NCI-H2227 treated with DMSO at 0.1 percent for 48 hours (cell line): Measurements from ENCODE around the gene PCBP3.
"Not testable (repeated sequence)": the region's sequence is repeated elsewhere in the genome, so short reads cannot be mapped to it uniquely, and the experiment has no call there.

Source experiments
- DNase-seq: peaks from one replicate; lab custom pipeline; 2025; lab: John Stamatoyannopoulos, UW

The PCBP3 gene

DNA sequence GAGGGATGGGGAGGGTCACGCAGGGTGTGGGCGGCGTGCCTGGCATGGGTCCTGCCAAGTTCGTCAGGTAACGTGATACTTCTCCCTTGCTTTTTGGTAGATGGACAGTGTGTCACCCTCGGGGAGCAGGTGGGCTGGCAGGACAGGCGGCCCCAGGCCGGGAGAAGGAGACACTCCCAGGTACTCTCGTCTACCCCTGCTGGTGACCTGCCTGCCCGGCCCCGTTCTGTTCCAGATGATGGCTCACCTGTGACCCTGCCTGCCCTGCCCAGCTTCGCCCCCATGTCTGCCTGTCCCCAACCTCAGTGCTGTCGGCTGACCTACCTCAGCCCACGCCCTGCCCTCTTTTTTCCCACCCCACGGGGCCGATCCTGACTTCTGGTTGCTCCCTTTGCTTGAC lies 144.7 kb downstream of the PCBP3 start:
- DNase-seq, result no peak

DNA sequence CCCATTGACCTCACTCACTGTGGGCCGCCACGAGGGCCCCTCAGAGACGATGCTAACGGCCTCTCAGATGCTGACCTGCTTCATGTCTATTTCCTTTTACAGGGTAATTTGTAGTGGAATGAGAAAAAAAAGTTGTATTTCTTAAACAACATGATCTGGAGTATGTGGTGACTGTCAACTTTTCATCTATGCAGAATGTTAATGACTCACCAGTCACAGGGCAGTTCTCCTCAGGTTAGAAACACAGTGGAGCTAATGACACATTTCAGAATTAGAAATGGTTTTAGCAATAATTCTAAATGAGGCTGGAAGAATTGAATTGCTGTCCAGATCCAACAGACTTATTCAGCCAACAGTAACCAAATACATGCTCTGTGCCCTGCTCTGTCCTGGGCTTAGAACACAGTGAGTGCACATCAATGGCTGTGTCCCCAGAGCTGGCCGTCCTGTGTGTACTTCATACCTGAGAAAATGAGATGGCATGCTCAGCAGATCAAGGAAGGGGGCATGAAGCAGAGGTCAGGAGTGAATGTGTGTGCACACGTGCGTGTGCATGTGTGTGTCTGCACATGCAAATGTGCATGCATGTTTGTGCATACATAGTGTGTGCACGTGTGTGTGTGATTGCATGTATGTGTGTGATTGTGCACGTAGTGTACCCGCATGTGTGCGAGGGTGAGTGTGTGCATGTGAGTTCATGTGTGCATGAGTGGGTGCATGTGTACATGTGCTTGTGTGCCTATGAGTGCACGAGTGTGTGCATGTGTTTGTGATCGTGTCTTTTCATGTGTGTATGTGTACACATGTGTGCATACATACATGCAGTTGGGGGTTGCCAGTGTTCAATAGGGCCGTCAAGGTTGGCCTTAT lies 145.3 kb downstream of the PCBP3 start:
- no peak for DNase-seq

DNA sequence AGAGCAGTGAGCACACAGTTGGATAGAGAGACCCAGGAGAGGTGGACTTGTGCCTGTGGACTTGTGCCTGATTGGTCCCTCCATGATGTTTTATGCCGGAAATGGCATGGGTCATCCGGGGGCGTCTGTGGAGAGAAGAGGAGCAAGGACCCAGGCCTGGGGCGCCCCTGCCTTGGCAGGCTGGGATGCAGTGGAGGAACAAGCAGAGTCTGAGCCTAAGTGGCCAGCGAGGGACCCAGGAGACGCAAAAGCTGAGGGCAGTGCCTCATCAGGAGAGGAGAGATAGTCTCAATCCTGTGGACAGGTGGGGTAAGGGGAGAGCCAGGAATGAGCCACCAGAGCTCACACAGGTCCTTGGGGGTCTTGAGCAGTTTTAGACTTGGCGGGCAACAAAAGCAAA lies 146.9 kb downstream of the PCBP3 start:
- no peak for DNase-seq

DNA sequence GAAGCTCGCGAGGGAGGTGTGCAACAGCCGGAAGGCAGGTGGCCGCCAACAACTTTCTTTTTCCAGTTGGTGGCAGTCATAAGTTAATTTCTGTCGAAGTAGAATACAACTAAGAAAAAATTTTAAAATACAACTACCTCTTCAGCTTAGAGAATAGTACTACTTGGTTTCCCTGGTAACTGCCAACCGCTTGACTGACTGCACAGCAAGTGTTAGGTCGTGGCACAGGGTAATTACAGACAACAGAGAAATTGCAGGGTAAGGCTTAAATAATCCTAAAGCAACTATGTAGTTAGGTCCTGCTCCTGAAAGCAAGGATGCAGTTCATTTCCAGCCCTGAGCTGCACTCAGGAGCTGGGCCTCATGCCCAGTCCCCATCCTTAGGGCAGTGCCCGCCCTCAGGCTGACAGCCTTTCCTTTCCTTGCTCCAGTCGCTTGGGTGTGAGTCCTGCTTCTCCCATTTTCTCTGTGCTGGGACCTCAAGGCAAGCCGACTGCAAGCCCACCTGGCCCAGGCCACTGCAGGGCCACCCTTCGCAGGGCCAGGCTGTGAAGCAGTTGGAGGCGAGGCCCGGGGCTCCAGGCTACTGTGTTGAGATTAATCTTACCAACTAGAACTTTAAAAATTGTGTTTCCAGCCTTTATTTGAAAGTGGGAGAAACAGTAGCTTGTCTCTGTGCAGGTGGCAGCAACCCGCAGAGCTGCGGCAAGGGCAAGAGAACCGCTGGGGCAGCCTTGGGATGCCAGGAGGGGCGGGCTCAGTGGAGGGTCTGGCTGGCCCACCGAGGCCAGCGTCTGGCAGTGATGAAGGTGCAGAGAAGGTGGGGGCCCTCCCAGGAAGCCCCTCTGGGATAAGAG lies 148.3 kb downstream of the PCBP3 start:
- peak; percentile 95 for DNase-seq

DNA sequence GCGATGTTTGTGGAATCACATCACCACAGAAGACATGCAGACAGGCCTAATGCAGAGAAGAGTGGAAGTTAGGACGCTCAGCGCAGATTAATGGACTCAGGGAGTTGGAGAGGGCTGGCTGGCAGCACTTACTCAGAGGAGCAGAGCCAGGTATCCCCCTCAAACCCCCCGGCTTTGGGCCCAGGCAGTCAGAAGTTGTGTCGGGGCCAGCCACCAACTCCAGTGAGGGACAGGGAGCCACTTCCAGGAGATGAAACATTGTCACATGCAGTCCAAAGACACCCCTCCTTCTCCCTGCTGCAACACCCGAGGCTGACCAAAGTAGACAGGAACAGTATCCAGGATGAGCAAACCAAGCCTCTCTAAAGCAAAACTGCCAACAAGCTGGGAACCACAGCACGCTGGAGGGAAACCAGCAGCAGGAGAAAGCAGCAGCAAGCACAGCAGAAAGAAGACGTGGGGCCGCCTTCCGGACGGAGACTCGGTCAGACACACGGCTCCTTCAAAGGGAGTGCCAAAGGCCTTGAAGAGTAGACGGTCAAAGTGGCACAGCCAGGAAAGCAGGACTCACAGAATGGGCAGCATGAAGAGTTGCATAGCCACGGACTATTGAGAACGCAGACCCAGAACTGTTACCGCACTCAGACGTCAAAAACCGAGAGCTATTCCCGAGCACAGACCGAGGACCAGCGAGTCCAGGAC lies 149.3 kb downstream of the PCBP3 start:
- no peak for DNase-seq

DNA sequence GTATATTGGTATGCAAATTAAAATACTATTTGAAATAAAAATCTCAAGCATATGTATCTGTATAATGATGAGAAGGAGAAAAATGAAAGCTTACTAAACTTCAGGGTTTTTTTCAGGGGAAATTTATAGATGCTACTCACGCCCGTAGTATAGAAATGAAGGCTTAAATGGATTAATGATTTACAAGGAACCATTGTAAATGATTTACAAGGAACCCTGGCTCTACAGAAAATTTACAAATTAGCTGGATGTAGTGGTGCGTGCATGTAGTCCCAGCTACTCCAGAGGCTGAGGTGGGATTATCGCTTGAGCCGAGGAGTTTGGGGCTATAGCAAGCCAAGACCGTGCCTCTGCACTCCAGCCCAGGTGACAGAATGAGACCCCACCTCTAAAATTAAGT lies 150.5 kb downstream of the PCBP3 start:
- DNase-seq, result no peak

DNA sequence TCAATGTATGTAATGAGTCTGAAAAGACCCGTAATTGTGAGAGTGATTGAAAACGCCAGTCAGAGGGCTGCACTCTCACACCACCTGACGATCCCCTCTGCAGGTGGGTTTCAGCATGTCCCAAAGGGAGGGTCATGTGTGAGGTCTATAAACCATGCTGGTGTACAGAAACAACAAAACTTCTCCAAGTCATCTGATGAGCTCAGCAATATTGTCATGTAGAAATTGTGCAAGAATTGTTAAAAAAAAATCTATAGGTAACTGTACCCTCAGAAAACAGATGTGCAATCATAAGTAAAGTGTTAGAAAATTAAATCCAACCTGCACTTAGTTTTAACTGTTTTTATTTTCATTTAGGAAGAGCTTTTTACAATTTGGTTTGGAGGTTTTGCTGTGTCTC lies 152.5 kb downstream of the PCBP3 start:
- DNase-seq, result no peak

DNA sequence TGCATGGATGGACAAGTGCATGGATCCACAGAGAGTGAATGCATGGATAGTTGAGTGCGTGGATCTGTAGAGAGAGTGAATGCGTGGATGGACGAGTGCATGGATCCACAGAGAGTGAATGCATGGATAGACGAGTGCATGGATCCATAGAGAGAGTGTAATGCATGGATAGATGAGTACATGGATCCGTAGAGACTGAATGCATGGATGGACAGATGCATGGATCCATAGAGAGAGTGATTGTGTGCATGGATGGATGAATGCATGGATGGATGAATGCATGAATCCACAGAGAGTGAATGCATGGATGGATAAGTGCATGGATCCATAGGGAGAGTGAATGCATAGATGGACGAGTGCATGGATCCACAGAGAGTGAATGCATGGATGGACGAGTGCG lies 153.8 kb downstream of the PCBP3 start:
- DNase-seq, result no peak

DNA sequence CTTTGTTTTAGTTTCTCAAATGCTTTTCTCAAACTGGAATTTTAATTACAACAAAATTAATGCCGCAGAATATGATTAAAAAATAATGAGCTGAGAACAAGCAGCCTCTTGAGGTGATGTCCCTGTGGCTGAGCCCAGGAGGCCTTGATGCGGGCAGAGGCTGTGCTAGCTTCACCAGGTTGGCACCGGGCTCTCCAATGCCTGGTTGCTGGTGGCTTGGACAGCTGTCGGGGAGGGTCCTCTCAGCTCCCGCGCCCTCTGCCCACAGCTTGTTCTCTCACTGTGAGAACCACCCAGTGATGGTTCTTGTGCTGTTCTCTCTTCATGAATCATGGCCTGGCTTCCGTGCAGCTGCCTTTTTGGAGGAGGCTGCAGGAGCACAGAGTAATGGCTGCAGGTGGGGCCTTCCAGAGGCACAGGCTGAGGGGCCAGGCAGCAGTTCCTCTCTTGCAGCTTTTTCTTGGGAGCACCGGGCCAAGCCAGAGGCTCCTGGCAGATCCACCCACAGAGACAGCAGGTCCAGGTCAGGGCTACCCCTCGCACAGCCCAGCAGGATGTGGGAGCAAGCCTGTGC lies 156.3 kb downstream of the PCBP3 start:
- DNase-seq, result no peak

DNA sequence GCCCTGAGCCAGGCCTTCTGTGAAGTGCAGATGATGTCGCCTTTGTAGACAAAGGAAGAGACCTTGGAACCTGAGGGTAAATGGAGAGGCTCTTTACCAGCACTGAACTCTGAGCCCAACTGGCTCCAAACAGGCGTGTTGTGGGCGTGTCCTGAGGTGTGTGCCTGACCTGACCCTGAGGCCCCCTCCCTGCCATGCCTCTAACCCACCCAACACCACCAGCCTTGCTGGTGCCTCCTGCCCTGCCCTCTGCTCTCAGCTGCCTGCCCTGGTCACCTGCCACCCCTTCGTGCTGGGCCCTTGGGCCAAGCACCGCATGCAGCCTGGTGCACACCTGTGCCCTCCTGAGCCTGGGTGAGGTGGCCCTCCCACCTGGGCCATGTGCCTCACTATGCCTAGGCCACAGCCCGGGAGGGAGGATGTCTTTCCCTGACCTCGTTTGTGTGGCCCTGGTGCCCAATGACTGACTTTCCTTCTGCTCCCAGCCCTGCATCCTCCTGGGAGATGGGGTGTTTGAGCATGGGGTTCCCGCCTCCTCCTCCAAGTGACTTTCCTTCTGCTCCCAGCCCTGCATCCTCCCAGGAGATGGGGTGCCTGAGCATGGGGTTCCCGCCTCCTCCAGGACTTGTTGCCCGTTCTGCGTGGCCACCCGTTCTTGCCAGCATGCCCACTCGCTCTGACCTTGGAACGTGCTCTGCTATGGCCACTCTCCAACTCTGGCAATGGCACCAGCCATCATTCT lies 157.0 kb downstream of the PCBP3 start:
- DNase-seq, result no peak

DNA sequence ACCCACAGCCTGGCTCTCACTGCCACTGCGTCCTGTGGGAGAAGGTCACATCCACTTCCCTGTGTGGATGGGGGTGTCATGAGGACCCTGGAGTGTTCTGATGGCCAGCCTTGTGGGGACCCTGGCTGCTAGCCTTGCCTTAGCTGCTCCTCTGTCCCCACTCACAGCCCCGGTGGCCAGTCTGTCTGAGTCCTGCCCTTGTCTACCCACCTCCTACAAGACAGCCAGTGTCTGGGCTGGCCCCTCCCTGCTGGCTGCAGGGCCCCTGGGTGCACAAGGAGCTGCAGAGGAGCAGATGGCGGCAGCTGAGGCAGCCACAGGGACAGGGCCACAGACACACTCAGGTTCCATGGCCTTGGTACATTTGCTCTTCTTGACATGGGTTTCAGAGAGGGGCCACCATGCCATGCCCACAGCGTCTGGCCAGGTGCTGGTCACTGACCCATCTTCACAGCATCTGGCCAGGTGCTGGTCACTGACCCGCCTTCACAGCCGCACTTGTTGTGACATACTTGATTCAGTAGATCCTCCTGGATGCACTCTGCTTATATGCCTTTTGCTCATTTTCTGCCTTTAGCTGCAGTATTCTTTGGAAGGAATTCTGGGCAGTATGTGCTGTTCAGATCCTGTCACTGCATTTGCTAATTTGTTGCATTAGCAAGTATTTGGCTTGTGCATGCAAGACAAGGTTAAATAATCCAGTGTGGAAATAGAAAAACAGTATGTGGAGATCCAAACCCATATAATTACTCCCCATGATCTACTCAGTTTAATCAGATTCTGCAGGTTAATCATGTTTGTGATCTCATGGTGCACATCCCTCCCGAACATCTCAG lies 157.8 kb downstream of the PCBP3 start:
- DNase-seq, result no peak

DNA sequence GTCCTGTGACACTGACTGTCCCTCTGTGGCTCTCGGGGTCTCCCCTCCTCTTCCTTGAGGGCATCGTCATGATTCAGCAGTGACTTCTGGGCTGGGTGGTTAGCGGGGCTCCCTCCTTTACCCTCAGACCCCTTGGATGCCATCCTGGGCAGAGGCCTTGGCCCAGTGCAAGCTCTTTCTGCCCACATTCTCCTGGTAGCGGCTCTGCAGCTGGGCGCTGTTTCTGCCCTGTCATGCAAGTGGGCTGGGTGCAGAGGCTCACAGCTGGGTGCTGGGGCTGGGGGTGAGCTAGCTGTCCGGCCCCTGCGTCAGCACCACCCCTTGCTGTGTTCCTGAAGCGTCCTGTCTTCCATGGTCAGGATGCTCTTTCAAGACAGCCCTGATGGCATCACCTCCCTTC lies 158.5 kb downstream of the PCBP3 start:
- no peak for DNase-seq

DNA sequence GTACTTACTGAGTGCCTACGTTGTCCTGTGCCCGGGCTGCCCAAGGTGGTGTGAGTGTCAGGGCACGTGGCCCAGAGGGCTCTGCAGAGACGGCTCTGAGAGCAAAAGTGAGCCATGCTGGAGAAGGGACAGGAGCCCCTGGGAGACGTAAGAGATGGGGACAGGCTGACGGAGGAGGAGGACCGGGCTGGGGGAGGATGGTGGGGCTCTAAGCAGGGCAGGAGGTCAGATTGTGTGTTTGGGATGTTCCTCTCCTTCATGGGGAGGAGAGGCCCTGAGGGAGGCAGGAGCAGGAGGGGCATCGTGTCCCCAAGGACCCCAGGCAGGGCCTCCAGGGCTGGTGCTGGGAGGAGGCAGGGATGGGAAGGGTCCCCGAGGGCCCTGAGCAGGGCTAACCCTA lies 158.9 kb downstream of the PCBP3 start:
- no peak for DNase-seq

DNA sequence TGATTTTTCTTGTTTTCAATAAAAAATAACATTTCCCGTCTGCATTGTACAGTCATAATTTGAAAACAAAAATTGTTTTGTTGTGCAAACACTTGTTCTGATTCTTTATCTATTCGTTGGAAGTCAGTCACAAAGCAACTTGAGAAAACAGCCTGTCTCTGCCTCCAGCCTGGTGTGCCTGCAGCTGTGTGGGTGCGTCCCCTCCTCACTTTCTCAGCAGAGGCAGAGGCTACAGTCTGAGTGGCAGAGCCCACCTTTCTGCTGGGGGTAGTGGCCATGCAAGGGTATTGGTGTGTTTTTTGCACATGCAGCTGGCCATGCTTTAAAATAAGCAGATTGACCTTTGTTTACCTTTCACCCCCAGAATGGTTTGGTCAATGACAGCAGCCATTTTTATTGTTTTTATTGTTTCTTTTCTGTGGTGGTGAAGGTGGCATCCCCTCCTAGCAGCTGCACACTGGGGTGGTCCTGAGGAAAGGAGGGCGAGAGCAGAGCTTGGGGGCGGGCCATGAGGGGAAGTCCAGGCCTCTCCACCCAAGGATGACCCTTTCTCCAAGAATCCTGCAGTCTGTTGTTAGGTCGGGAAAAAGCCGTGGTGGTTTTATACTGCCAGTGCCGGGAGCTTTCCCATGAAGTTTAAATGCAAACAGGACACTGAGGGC lies 159.6 kb downstream of the PCBP3 start:
- no peak for DNase-seq

DNA sequence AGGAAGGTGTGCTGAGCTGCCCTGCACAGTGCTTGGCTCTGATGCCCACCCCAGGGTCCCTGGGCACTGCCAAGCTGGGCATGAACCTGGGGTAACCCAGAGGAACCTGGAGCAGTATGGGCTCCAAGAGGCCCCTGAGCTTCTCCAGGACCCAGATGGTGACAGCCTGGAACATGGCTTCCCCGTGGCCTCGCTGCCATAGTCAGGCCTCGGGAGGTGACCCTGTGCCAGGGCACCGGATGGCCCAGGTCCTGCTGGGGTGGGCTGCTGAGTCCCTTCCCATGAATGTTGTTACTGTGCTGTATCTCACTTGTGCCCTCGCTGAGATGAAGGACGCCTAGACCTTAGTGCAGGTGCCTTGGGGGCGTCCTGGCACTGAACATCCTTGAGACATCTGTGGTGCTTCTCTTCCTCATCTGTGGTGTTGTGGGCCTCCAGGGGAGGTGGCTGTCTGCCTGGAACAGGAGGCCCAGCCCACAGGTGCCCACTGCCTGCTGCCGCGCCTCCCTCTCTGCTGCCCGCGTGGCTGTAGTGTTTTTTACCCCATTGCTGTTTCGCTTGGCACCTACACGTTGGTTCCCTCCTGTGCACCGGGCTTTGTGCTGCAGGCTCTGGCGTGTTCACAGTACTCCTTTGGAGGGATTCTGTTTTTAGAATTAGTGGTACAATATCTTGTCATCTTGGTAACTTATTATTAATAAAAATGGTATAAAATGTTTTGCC lies 160.3 kb downstream of the PCBP3 start:
- no peak for DNase-seq

DNA sequence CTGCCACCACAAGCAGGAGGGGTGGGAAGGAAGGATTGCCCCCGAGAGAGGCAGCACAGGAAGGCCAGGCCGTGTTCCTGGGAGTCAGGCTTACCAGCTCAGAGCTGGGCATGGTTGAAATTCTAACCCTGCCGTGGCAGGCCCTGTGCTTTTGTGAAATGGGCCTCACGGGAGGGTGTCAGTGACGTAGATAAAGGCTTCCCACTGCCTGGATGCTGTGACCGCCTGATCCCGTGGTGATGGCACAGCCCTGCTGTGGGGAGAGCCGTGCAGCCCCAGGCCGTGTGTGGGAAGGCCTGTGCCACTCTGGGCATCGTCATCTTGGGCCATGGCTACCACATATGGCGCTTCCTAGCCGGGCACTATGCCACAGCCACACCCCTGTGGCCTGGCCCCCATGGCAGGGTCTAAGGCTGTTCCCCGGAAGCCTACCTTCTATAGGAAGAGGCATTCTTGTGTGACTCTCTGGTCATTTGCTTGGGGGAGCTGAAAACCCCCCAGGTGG lies 161.3 kb downstream of the PCBP3 start:
- no peak for DNase-seq

DNA sequence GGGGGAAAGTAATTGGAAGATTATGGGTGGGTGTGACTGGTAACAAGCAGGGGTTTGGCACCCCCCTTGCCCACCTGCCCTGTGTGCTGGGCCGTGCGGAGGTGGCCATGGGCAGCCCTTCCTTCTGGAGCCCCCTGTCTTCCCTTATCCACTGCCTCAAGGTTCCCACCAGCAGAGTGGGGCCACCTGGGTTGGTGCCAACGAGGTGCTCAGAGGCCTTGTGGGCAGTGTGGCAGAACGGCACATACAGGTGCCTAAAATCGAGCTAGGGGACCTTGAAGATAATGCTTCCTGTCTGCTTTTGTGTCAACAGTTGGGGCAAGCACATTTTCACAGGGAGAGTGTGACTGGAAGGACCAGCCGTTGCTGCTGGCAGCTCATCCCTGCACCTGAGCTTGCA lies 161.8 kb downstream of the PCBP3 start:
- no peak for DNase-seq

DNA sequence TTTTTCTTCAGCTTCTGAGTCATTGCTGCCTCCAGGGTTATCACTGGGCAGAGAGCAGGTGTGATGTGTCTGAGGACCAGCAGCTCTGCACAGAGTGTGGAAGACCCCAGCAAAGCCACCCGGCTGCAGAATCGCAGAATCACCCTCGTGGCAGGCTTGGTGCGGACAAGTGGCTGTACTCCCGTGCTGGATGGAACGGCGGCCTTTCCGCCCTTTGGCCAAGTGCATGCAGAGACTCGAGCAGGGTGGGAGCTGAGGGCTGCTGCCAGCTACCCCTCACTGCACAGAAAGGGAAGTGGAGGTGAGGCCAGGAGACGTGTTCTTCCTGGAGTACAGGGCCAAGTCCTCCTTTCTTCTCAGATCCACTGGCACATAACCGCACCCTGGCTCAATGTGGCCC lies 162.5 kb downstream of the PCBP3 start:
- DNase-seq, result no peak

DNA sequence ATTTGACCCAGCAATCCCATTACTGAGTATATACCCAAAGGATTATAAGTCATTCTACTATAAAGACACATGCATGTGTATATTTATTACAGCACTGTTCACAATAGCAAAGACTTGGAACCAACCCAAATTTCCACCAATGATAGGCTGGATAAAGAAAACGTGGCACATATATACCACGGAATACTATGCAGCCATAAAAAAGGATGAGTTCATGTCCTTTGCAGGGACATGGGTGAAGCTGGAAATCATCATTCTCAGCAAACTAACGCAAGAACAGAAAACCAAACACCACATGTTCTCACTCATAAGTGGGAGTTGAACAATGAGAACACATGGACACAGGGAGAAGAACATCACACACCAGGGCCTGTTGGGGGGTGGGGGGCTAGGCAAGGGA lies 165.1 kb downstream of the PCBP3 start:
- DNase-seq, result not testable (repeated sequence)
